Osteoblast (primary cell): ENCODE measurements around the gene ARHGEF7. TPM values are rescaled to one million over a fixed set of nuclear protein-coding genes. Genes with fewer than 3 reads are reported as not detected.

Experiments used
- DNase-seq: peaks from one replicate; pipeline ENCODE4 v3.0.0; 2011; ENCODE audit warnings: low spot score, mixed read lengths; ENCODE audit not compliant: insufficient read length; ENCODE audit errors: missing footprints
- H2AFZ ChIP-seq: 2 replicates; pipeline ENCODE4 v1.6.0; 2011; ENCODE audit warnings: mild to moderate bottlenecking, low read length
- H3K27ac ChIP-seq: 2 replicates; pipeline ENCODE4 v1.5.1; 2011; ENCODE audit warnings: mild to moderate bottlenecking, low read depth, low read length, moderate library complexity
- H3K27me3 ChIP-seq: 2 replicates; pipeline ENCODE4 v1.6.0; 2012; ENCODE audit warnings: mild to moderate bottlenecking, control low read depth, inconsistent platforms, low read length, moderate library complexity; ENCODE audit not compliant: insufficient read depth
- H3K36me3 ChIP-seq: 2 replicates; pipeline ENCODE4 v1.5.1; 2011; ENCODE audit warnings: mild to moderate bottlenecking, low read length, control low read depth, moderate library complexity; ENCODE audit not compliant: insufficient read depth
- H3K4me1 ChIP-seq: 2 replicates; pipeline ENCODE4 v1.5.1; 2011; ENCODE audit warnings: mild to moderate bottlenecking, low read length, control low read depth, moderate library complexity; ENCODE audit not compliant: insufficient read depth
- H3K4me2 ChIP-seq: 2 replicates; pipeline ENCODE4 v1.6.0; 2011; ENCODE audit warnings: mild to moderate bottlenecking, low read length; ENCODE audit not compliant: insufficient read depth
- H3K4me3 ChIP-seq: fragments of 200-600 bp; sonication (generic); 3 replicates; pipeline ENCODE4 v1.5.1; 2012; ENCODE audit warnings: mild to moderate bottlenecking, low read length, inconsistent platforms; ENCODE audit not compliant: insufficient read depth
- H3K79me2 ChIP-seq: 2 replicates; pipeline ENCODE4 v1.6.0; 2012; ENCODE audit warnings: mild to moderate bottlenecking, low read length, control low read depth, inconsistent platforms; ENCODE audit not compliant: insufficient read depth
- H3K9me3 ChIP-seq: 2 replicates; pipeline ENCODE4 v1.5.1; 2011; ENCODE audit warnings: low read depth, low read length, control low read depth
- H4K20me1 ChIP-seq: 2 replicates; pipeline ENCODE4 v1.6.0; 2012; ENCODE audit warnings: mild to moderate bottlenecking, low read length, control low read depth; ENCODE audit not compliant: insufficient read depth
- CTCF ChIP-seq: IDR thresholded peaks from 2 replicates; pipeline ENCODE4 v1.5.1; 2011; ENCODE audit warnings: mild to moderate bottlenecking, low read depth, low read length, moderate library complexity; ENCODE audit errors: extremely low read depth
- total RNA-seq: library from RNA; depleted of rRNA; stranded (reverse); fragments of >200 nt; gene quantifications from 2 replicates; pipeline ENCODE4 v1.2.3, GENCODE V29; 2012

The ARHGEF7 gene
- total RNA-seq, 1 donor, result 27.5 TPM

GRCh38 chr13:111126509-111126908, 11.4 kb downstream of the ARHGEF7 start:
- Histone ChIP-seq H3K36me3 (no peaks in the 10 kb centered on the region), H3K9me3 (no peaks in the 10 kb centered on the region), H4K20me1 (no peaks in the 10 kb centered on the region), H2AFZ (no peak overlapping the region), H3K4me3 (no peak overlapping the region), H3K4me1 (no peaks in the 10 kb centered on the region), H3K27me3 (peaks cover 13% of the 10 kb centered on the region), H3K4me2 (no peak overlapping the region), H3K79me2 (no peaks in the 10 kb centered on the region), H3K27ac (no peak overlapping the region)
- TF ChIP-seq CTCF, result no peak
- DNase-seq, result no peak

DNA sequence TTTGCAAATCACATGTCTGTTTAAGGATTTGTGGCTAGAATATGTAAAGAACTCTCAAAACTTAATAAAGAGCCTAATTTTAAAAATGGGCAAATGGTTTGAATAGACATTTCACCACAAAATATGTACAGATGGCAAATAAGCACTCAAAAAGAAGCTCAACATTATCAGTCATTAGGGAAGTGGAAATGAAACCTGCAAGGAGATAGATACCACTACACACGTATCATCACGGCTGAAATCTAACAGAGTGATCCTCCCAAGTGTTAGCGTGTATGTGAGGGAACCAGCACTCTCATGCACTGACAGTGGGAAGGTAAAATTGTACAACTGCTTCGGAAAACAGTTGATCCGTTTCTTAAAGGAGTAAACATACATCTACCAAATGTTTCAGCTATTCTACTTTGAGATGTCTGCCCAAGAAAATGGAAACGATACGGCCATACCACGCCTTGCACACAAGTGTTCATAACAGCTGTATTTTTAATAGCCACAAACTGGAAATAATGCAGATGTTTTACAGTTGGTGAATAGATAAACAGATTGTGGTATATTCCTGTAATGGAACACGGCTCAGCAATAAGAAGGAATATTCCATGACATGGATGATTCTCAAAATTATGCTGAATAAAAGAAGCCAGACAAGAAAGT, 14.5 kb downstream of the ARHGEF7 start:
- H2AFZ ChIP-seq, result no peak overlapping the region
- H3K4me3 ChIP-seq, result no peak overlapping the region
- H3K79me2 ChIP-seq, result no peaks in the 10 kb centered on the region
- DNase-seq, result no peak
- H3K4me1 ChIP-seq, result no peaks in the 10 kb centered on the region
- peaks cover 11% of the 10 kb centered on the region for H3K27me3 ChIP-seq
- H3K4me2 ChIP-seq, result no peak overlapping the region
- no peaks in the 10 kb centered on the region for H3K9me3 ChIP-seq
- TF ChIP-seq CTCF, result no peak
- H3K36me3 ChIP-seq, result no peaks in the 10 kb centered on the region
- no peaks in the 10 kb centered on the region for H4K20me1 ChIP-seq
- no peak overlapping the region for H3K27ac ChIP-seq

DNA sequence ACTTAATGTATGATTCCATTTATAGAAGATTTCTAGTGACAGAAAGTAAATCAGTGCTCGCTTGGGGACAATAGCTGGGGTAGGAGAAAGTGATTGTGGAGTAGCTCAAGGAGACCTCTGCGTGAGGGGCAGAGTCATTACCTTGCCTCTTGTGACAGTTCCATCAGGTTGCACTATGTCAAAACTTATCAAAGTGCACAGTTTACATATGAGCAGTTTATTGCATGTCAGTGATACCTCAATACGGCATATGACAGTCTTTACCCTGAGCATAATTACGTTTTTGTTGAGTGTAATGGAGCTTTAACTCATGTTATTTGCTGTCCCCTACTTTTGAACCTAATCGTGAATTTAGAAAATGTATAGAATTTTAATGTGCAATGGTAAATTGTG, 15.0 kb downstream of the ARHGEF7 start:
- H2AFZ ChIP-seq, result no peak overlapping the region
- no peak overlapping the region for H3K4me3 ChIP-seq
- no peaks in the 10 kb centered on the region for H3K36me3 ChIP-seq
- H3K27me3 ChIP-seq, result peaks cover 11% of the 10 kb centered on the region
- H3K27ac ChIP-seq, result no peak overlapping the region
- TF ChIP-seq CTCF, result no peak
- no peak for DNase-seq
- no peaks in the 10 kb centered on the region for H3K4me1 ChIP-seq
- H3K9me3 ChIP-seq, result no peaks in the 10 kb centered on the region
- no peaks in the 10 kb centered on the region for H3K79me2 ChIP-seq
- no peaks in the 10 kb centered on the region for H4K20me1 ChIP-seq
- no peak overlapping the region for H3K4me2 ChIP-seq

DNA sequence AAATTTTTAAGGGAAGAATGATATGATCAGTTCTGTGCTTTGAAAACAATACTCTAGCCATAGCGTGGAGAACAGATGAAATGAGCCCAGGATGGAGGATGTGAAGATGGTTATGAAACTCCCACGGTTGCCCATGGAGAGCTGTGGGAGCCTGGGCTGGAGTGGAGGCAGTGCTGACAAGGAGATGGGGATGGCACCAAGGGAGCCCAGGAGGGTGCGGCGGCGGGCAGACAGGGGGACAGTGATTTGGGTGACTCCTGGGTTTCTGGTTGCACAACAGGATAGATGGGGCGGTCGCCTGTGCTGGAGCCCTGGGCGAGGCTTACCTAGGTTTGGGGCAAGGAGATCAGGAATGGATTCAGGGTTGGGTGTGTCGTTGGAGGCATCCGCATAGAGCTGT, 15.9 kb downstream of the ARHGEF7 start:
- Histone ChIP-seq H2AFZ (no peak overlapping the region), H4K20me1 (no peaks in the 10 kb centered on the region), H3K27me3 (peaks cover 11% of the 10 kb centered on the region), H3K27ac (no peak overlapping the region), H3K4me2 (no peak overlapping the region), H3K36me3 (no peaks in the 10 kb centered on the region), H3K79me2 (no peaks in the 10 kb centered on the region), H3K4me3 (no peak overlapping the region), H3K9me3 (no peaks in the 10 kb centered on the region), H3K4me1 (no peaks in the 10 kb centered on the region)
- DNase-seq, result no peak
- TF ChIP-seq CTCF, result no peak
